Fibroblast of the aortic adventitia (primary cell): ENCODE results near the gene G6PD. TPM values are rescaled to one million over a fixed set of nuclear protein-coding genes. Genes with fewer than 3 reads are reported as not detected.

Source experiments
- DNase-seq: peaks from one replicate; pipeline ENCODE4 v3.0.0-alpha.2; 2010; ENCODE audit warnings: low read depth
- H3K4me3 ChIP-seq: 2 replicates; pipeline ENCODE4 v1.5.1; 2011; ENCODE audit warnings: low read depth, mild to moderate bottlenecking, control low read depth, low read length, moderate library complexity
- CTCF ChIP-seq: IDR thresholded peaks from 2 replicates; pipeline ENCODE4 v1.5.1; 2011; ENCODE audit warnings: mild to moderate bottlenecking, low read length, control low read depth, inconsistent platforms; ENCODE audit not compliant: insufficient read depth
- total RNA-seq: library from RNA; depleted of rRNA; stranded (reverse); fragments of >200 nt; gene quantifications from 2 replicates; pipeline ENCODE4 v1.2.3, GENCODE V29; 2012; ENCODE audit warnings: low replicate concordance

Gene G6PD
- total RNA-seq, 1 donor = 126 TPM

- peak; percentile 95 for TF ChIP-seq CTCF
- no peak overlapping the region for H3K4me3 ChIP-seq
- DNase-seq = peak; percentile 84
Measured at GRCh38 chrX:154534526-154535322, 11.9 kb downstream of the G6PD start.

GRCh38 chrX:154532690-154533089, 14.0 kb downstream of the G6PD start:
- TF ChIP-seq CTCF = no peak
- no peak for DNase-seq
- H3K4me3 ChIP-seq = no peak overlapping the region

- no peak overlapping the region for H3K4me3 ChIP-seq
- peak; percentile 67 for DNase-seq
- TF ChIP-seq CTCF = no peak
Measured at GRCh38 chrX:154531626-154532025, 15.0 kb downstream of the G6PD start.

GRCh38 chrX:154530286-154530685, 16.4 kb downstream of the G6PD start:
- DNase-seq = no peak
- no peak for TF ChIP-seq CTCF

GRCh38 chrX:154529206-154529612, 17.4 kb downstream of the G6PD start:
- H3K4me3 ChIP-seq = no peak overlapping the region
- TF ChIP-seq CTCF = no peak
- DNase-seq = peak; percentile 68

More at GRCh38 chrX:154530286-154530685, 16.4 kb downstream of the G6PD start:
- no peak overlapping the region for H3K4me3 ChIP-seq

- H3K4me3 ChIP-seq = no peak overlapping the region
- DNase-seq = peak; percentile 88
- peak; percentile 58 for TF ChIP-seq CTCF
Measured at GRCh38 chrX:154526901-154527675, 19.6 kb downstream of the G6PD start.
